Stimulated activated CD4-positive, alpha-beta T cell treated with anti-CD3 and anti-CD28 coated beads, Interleukin-4, amount 100 ng/mL, for 1 hour (primary cell): Measurements from ENCODE around the gene SLC4A5.
"Not testable (repeated sequence)": the region's sequence is repeated elsewhere in the genome, so short reads cannot be mapped to it uniquely, and the experiment has no call there.

ENCODE experiments used
- DNase-seq: peaks from one replicate; pipeline ENCODE4 v3.0.0-alpha.2; 2020

The SLC4A5 gene

GRCh38 chr2:74364533-74365505, 21.6 kb upstream of the SLC4A5 start:
- DNase-seq = no peak

GRCh38 chr2:74361327-74361726, 18.1 kb upstream of the SLC4A5 start:
- no peak for DNase-seq

- no peak for DNase-seq
Measured at GRCh38 chr2:74357627-74358026, 14.4 kb upstream of the SLC4A5 start.

GRCh38 chr2:74349889-74350288, 6.7 kb upstream of the SLC4A5 start:
- DNase-seq = no peak

GRCh38 chr2:74347742-74348141, 4.5 kb upstream of the SLC4A5 start:
- no peak for DNase-seq

GRCh38 chr2:74347303-74347702, 4.1 kb upstream of the SLC4A5 start:
- no peak for DNase-seq

- no peak for DNase-seq
Measured at GRCh38 chr2:74345272-74345943, 2.2 kb upstream of the SLC4A5 start.

GRCh38 chr2:74336227-74336626, 7.0 kb downstream of the SLC4A5 start:
- not testable (repeated sequence) for DNase-seq

- DNase-seq = peak; percentile 75
Measured at GRCh38 chr2:74334931-74335333, 8.3 kb downstream of the SLC4A5 start.

GRCh38 chr2:74333896-74334586, 9.2 kb downstream of the SLC4A5 start:
- DNase-seq = no peak

- no peak for DNase-seq
Measured at GRCh38 chr2:74333175-74333574, 10.0 kb downstream of the SLC4A5 start.

- DNase-seq = no peak
Measured at GRCh38 chr2:74332550-74333174, 10.6 kb downstream of the SLC4A5 start.

GRCh38 chr2:74328573-74328972, 14.6 kb downstream of the SLC4A5 start:
- no peak for DNase-seq

GRCh38 chr2:74328074-74328473, 15.1 kb downstream of the SLC4A5 start:
- no peak for DNase-seq

GRCh38 chr2:74327627-74328026, 15.6 kb downstream of the SLC4A5 start:
- no peak for DNase-seq

- DNase-seq = no peak
Measured at GRCh38 chr2:74327199-74327598, 16.0 kb downstream of the SLC4A5 start.

- no peak for DNase-seq
Measured at GRCh38 chr2:74325815-74326214, 17.4 kb downstream of the SLC4A5 start.

- DNase-seq = no peak
Measured at GRCh38 chr2:74321737-74322136, 21.5 kb downstream of the SLC4A5 start.

GRCh38 chr2:74317701-74318100, 25.5 kb downstream of the SLC4A5 start:
- DNase-seq = no peak

GRCh38 chr2:74316627-74317295, 26.5 kb downstream of the SLC4A5 start:
- no peak for DNase-seq

- DNase-seq = no peak
Measured at GRCh38 chr2:74314107-74314506, 29.1 kb downstream of the SLC4A5 start.

GRCh38 chr2:74313497-74313896, 29.7 kb downstream of the SLC4A5 start:
- no peak for DNase-seq
